Measurements from ENCODE around the gene CHST7.

Gene CHST7

DNA sequence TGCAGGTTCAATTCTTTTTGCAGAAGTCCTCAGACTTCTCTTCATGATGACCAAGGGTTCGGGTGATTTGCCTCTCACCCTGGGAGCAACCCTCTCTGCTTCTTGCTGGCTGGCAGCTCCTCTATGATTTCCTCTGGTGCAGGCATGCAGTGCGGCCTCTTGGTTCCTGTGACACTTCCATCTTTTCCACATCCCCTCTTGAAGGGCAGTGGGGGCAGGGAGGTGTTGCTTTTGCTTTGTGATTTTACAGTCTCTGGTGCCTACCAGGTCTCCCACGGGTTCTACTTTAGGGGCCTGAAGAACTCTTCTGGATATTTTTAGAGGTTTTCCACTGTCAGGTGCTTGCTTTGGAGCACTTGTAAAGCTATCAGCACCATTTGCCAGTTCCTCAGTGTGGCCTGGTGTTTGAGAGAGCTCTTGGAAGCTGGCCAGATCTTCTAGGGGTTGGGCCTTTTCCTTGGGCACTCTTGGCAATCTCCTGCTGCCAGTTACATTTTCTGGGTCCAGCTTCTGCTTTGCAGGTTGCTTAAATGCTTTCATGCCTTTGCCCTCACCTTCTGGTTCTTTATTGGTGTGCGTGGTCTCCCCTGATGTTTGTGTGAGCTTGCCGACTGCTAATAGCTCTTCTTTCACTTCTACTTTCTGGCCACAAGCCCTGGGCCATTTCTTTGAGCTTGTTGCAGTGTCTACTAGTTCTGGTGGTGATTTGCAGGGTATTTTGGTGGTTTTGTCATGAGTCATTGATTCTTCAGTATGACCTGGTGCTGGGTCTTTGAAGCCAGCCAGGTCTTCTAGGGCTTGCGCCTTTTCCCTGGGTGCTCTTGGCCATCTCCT is 11.5 kb upstream of the CHST7 start:
- H3K4me3 ChIP-seq (ENCODE audit: low read length): no peak overlapping the region
- DNase-seq (ENCODE audit: low read depth): no peak

DNA sequence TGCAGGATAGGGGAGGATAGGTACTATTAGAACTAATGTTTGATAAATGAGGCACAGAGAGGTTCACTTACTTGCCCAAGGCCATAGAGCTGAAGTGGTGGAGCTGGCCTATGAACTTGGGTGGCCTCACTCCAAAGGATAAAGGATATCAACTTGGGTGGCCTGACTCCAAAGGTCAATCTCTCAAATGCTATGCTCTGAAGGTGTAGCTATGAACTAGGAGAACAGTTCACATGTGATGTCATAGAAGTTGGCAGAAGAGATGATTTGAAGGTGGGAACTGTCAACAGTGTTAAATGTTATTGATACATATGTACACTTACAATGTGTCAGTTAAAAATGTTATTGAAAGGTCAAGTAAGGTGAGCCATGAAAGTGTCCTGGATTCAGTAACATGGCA is 6.2 kb upstream of the CHST7 start:
- DNase-seq (ENCODE audit: low read depth): no peak
- no peak overlapping the region for H3K4me3 ChIP-seq (ENCODE audit: low read length)
- TF ChIP-seq, protein P1, sequence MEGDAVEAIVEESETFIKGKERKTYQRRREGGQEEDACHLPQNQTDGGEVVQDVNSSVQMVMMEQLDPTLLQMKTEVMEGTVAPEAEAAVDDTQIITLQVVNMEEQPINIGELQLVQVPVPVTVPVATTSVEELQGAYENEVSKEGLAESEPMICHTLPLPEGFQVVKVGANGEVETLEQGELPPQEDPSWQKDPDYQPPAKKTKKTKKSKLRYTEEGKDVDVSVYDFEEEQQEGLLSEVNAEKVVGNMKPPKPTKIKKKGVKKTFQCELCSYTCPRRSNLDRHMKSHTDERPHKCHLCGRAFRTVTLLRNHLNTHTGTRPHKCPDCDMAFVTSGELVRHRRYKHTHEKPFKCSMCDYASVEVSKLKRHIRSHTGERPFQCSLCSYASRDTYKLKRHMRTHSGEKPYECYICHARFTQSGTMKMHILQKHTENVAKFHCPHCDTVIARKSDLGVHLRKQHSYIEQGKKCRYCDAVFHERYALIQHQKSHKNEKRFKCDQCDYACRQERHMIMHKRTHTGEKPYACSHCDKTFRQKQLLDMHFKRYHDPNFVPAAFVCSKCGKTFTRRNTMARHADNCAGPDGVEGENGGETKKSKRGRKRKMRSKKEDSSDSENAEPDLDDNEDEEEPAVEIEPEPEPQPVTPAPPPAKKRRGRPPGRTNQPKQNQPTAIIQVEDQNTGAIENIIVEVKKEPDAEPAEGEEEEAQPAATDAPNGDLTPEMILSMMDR (IDR thresholded peaks at IDR 0.05; ENCODE audit: insufficient read depth, low read depth, low read length, missing control alignments): no peak

More for the DNA sequence above, 11.5 kb upstream of the CHST7 start:
- TF ChIP-seq, protein P1 (IDR thresholded peaks at IDR 0.05; ENCODE audit: insufficient read depth, low read depth, low read length, missing control alignments): no peak

DNA sequence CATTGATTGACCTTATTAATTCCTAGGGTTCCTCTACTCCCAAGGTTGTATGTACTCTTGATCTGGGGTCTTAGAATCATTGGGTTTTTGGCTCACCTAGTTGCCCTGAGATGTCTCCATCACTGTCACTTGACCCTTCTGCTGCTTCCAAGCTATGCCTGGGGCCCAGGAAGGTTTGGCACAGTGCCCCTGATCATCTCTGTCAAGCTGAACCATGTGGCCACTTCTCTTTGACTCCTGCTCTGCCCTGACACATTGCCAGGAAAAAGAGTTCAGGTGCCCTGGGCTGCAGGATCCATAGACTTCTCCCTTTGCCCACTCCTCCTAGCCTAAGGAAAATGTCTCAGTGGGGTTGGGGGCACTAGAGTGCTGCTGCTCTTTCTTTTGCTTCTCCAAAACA is 3.9 kb upstream of the CHST7 start:
- H3K4me3 ChIP-seq (ENCODE audit: low read length): no peak overlapping the region
- TF ChIP-seq, protein P1 (IDR thresholded peaks at IDR 0.05; ENCODE audit: insufficient read depth, low read depth, low read length, missing control alignments): no peak
- no peak for DNase-seq (ENCODE audit: low read depth)

DNA sequence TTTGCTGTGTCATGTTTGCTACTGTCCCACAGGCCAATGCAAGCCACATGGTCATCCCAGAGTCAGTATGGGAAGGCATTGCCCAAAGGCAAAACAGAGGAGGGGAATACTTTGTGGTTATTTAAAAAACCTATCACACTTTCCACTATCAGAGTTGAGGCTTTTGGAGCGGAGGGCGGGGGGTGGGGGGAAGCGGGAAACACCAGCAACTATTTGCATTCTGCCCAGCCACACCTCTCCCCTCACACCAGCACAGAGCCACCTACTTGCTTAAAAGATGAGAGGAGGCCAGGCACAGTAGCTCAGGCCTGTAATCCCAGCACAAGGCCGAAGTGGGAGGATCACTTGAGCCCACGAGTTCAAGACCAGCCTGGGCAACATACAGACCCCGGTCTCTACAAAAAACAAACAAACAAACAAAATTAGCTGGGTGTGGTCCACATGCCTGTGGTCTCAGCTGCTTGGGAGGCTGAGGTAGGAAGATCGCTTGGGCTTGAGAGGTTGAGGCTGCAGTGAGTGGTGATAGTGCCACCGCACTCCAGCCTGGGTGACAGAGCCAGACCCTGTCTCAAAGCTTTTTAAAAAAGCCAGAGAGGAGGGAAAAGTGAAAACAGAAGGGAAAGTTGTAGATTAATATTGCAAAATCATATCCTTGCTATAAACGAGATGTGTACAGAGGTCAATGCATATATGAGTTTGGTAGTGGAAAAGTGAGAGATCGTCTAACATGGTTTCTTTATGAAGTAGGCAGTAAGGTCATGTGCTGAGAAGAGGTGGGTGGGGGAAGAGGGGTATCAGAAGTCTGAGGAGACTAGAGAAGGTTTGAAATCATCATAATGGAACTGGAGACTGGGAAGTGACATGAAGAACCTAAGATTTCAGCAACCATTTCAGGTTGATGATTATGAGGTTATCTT is 1.9 kb upstream of the CHST7 start:
- no peak overlapping the region for H3K4me3 ChIP-seq (ENCODE audit: low read length)
- no peak for DNase-seq (ENCODE audit: low read depth)
- TF ChIP-seq, protein P1 (IDR thresholded peaks at IDR 0.05; ENCODE audit: insufficient read depth, low read depth, low read length, missing control alignments): no peak

DNA sequence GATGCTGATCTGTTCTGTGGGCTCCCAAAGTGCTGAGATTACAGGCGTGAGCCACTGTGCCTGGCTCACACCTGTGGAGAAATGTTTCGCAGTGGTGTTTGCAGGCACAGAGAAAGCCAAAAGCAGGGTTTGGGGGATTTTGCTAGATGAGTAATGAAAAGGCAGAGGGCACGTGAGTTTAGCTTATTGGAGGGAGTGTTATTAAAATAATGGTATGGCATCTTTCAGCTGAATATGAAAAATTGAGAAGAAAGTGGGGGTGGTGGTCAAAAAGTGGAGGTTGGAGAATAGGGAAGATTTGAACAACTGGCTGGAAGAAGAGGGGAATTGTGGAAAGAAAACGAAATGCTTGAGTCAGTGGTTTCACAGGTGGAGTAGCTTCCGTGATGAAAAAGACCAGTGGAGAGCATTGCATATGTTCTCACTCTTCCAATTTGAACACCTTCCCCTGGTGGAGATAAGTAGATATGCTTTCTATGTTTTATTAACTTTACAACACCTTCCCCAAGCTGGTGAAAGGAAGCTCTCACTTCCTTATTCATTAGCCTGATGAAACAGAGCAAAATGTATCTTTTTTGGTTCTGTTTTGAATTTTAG is 1.1 kb upstream of the CHST7 start:
- peak; percentile 12 for DNase-seq (ENCODE audit: low read depth)
- no peak overlapping the region for H3K4me3 ChIP-seq (ENCODE audit: low read length)
- TF ChIP-seq, protein P1 (IDR thresholded peaks at IDR 0.05; ENCODE audit: insufficient read depth, low read depth, low read length, missing control alignments): peak; percentile 6

DNA sequence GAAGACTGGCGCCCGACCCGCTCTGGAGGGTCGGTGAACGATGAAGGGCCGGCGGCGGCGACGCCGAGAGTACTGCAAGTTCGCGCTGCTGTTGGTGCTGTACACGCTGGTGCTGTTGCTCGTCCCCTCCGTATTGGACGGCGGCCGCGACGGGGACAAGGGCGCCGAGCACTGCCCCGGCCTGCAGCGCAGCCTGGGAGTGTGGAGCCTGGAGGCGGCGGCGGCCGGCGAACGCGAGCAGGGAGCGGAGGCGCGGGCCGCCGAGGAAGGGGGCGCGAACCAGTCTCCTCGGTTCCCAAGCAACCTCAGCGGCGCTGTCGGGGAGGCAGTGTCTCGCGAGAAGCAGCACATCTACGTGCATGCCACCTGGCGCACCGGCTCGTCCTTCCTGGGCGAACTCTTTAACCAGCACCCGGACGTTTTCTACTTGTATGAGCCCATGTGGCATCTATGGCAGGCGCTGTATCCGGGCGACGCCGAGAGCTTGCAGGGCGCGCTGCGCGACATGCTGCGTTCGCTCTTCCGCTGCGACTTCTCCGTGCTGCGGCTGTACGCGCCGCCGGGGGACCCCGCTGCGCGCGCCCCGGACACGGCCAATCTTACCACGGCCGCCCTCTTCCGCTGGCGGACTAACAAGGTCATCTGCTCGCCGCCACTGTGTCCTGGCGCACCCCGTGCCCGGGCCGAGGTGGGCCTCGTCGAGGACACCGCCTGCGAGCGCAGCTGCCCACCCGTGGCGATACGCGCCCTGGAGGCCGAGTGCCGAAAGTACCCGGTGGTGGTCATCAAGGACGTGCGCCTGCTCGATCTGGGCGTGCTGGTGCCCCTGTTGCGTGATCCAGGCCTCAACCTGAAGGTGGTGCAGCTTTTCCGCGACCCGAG is 568 bp downstream of the CHST7 start:
- peak overlapping the region; percentile 38 for H3K4me3 ChIP-seq (ENCODE audit: low read length)
- TF ChIP-seq, protein P1 (IDR thresholded peaks at IDR 0.05; ENCODE audit: insufficient read depth, low read depth, low read length, missing control alignments): no peak
- DNase-seq (ENCODE audit: low read depth): peak; percentile 67

All from epithelial cell of esophagus (primary cell).